Body of pancreas (tissue), 4 donors: ENCODE data around the gene SCAPER. TPM values are rescaled to one million over a fixed set of nuclear protein-coding genes. Genes with fewer than 3 reads are reported as not detected.

ENCODE experiments used
- ATAC-seq: fragments of 150-250 bp; one replicate; pipeline ENCODE4 v1.9.1; 2016
- DNase-seq, 4 donors: peaks; one replicate each; pipeline ENCODE4 v3.0.0-alpha.2; 2019
- H3K27ac ChIP-seq, 4 donors: fragments of 200-600 bp; sonication (generic); 1 replicate in 3 of 4; 2 replicates in 1 of 4; pipeline versions ENCODE4 v1.5.1 to v1.6.1; 2016 to 2019; ENCODE audit warnings: mild to moderate bottlenecking in 1 of 4, mixed read lengths in 1 of 4, moderate library complexity in 1 of 4
- H3K27me3 ChIP-seq, 2 donors: fragments of 200-600 bp; sonication (generic); one replicate each; pipeline ENCODE4 v1.6.0; 2016; ENCODE audit warnings: mild to moderate bottlenecking in 1 of 2
- H3K36me3 ChIP-seq, 2 donors: fragments of 200-600 bp; sonication (generic); replicated peaks in 1 of 2; 2 replicates each; pipeline ENCODE4 v1.5.1; 2016; ENCODE audit warnings: low read depth in 2 of 2; ENCODE audit not compliant: insufficient read depth in 1 of 2
- H3K4me1 ChIP-seq: fragments of 200-600 bp; sonication (generic); one replicate; pipeline ENCODE4 v1.6.0; 2016
- H3K4me3 ChIP-seq, 2 donors: fragments of 200-600 bp; sonication (generic); 1 replicate in 1 of 2; 2 replicates in 1 of 2; pipeline ENCODE4 v1.5.1; 2016 to 2019
- H3K9me3 ChIP-seq, 3 donors: fragments of 200-600 bp; sonication (generic); 1 replicate in 2 of 3; 2 replicates in 1 of 3; pipeline ENCODE4 v1.5.1; 2016
- POLR2A ChIP-seq, 3 donors: fragments of 450-650 bp; IDR thresholded peaks; one replicate each; pipeline ENCODE4 v1.6.1; 2016; ENCODE audit warnings: antibody characterized with exemption in 3 of 3, mild to moderate bottlenecking in 2 of 3
- WGBS, 2 donors: methylation state at CpG; one replicate each; pipeline ENCODE4 v1.1.5; 2017; 5-methylcytosine and 5-hydroxymethylcytosine counted together
- intact Hi-C: fragments of 100-400 bp; cut with DNase I; formaldehyde crosslinking; loops from one replicate; pipeline ENCODE4 v1.15.1; 2023
- total RNA-seq, 2 donors: library from RNA; depleted of rRNA; stranded (reverse); fragments of >200 nt; gene quantifications; one replicate each; pipeline ENCODE4 v1.1.0, GENCODE V29; 2016
- TF ChIP-seq, protein P1 (sequence below), 7 experiments: fragments of 450-650 bp in 4 of 7; fragments of 200-600 bp in 3 of 7; sonication (generic) in 3 of 7; IDR thresholded peaks; one replicate each; pipeline ENCODE4 v1.5.1; 2016 to 2019; ENCODE audit warnings: antibody characterized with exemption in 7 of 7

The SCAPER gene
- total RNA-seq, 2 donors from 2014 or later = 22.1 to 46.2 TPM

GRCh38 chr15:76377751-76378150, 527.4 kb downstream of the SCAPER start:
- no peak overlapping the region for H3K4me3 ChIP-seq
- TF ChIP-seq POLR2A (IDR thresholded peaks at IDR 0.05) = no peak
- TF ChIP-seq, protein P1, sequence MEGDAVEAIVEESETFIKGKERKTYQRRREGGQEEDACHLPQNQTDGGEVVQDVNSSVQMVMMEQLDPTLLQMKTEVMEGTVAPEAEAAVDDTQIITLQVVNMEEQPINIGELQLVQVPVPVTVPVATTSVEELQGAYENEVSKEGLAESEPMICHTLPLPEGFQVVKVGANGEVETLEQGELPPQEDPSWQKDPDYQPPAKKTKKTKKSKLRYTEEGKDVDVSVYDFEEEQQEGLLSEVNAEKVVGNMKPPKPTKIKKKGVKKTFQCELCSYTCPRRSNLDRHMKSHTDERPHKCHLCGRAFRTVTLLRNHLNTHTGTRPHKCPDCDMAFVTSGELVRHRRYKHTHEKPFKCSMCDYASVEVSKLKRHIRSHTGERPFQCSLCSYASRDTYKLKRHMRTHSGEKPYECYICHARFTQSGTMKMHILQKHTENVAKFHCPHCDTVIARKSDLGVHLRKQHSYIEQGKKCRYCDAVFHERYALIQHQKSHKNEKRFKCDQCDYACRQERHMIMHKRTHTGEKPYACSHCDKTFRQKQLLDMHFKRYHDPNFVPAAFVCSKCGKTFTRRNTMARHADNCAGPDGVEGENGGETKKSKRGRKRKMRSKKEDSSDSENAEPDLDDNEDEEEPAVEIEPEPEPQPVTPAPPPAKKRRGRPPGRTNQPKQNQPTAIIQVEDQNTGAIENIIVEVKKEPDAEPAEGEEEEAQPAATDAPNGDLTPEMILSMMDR (IDR thresholded peaks at IDR 0.05) = no peak
- intact Hi-C loops = no loop called here
- no peak overlapping the region for H3K27ac ChIP-seq
- DNase-seq (no peak), ATAC-seq (no peak)
- no peaks in the 10 kb centered on the region for H3K36me3 ChIP-seq
- H3K27me3 ChIP-seq = no peaks in the 10 kb centered on the region
- no peaks in the 10 kb centered on the region for H3K4me1 ChIP-seq
- H3K9me3 ChIP-seq = no peaks in the 10 kb centered on the region

DNA sequence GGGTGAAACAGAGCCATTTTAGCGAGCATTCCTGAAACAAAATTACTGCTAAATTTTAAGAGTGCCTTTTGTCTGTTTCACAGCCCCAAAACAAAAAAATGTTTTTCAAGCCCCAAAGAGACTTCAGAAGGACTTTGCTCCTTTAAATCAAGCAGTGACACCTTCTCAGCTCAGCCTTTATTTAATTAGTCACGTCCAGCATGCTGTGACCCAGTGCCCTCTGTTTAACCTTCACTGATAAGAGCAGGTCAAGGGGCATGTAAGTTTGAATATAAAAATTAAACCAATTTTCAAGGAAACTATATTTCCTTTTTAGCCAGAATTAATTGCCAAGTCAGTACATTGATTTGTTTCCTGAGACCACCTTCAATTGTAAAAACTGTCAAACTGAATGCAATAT, 527.9 kb downstream of the SCAPER start:
- ATAC-seq (no peak), DNase-seq (no peak)
- H3K4me1 ChIP-seq = no peaks in the 10 kb centered on the region
- TF ChIP-seq, protein P1 (IDR thresholded peaks at IDR 0.05) = no peak
- no peak for TF ChIP-seq POLR2A (IDR thresholded peaks at IDR 0.05)
- no peaks in the 10 kb centered on the region for H3K36me3 ChIP-seq
- no peak overlapping the region for H3K4me3 ChIP-seq
- no peaks in the 10 kb centered on the region for H3K27me3 ChIP-seq
- intact Hi-C loops = no loop called here
- 52 to 60% methylated on average over 2 of the region's 2 CpGs for WGBS, 2 donors
- H3K9me3 ChIP-seq = no peaks in the 10 kb centered on the region
- H3K27ac ChIP-seq = no peak overlapping the region

DNA sequence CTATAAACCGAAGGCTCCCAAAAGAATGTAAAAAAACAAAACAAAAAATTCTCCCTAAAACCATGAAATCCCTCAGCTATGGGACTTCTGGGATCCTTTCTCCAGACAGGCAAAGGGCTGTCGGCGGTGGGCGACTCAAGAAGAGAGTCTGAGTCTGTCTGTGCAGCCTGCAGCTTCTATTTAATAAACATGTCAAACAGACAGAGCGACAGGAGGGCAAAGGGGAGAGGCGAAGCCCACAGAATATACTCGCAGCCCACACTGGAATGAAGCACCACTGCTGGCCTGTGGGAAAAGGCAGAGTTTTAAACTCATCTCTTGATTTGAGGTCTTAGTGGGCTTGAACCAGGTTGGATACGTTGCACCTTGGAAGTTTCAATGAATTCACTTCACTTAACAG, 528.3 kb downstream of the SCAPER start:
- Histone ChIP-seq H3K4me3 (no peak overlapping the region), H3K4me1 (no peaks in the 10 kb centered on the region), H3K9me3 (no peaks in the 10 kb centered on the region), H3K27me3 (no peaks in the 10 kb centered on the region), H3K27ac (no peak overlapping the region), H3K36me3 (no peaks in the 10 kb centered on the region)
- TF ChIP-seq POLR2A (IDR thresholded peaks at IDR 0.05) = no peak
- TF ChIP-seq, protein P1 (IDR thresholded peaks at IDR 0.05) = no peak
- ATAC-seq = no peak
- WGBS, 2 donors = 90 to 92% methylated on average over 8 of the region's 8 CpGs
- DNase-seq = no peak
- intact Hi-C loops = no loop called here

GRCh38 chr15:76376029-76376428, 529.1 kb downstream of the SCAPER start:
- H3K4me1 ChIP-seq = no peaks in the 10 kb centered on the region
- no peak overlapping the region for H3K27ac ChIP-seq
- no peak overlapping the region for H3K4me3 ChIP-seq
- TF ChIP-seq, protein P1 (IDR thresholded peaks at IDR 0.05) = no peak
- no peak for TF ChIP-seq POLR2A (IDR thresholded peaks at IDR 0.05)
- DNase-seq (no peak), ATAC-seq (no peak)
- no peaks in the 10 kb centered on the region for H3K36me3 ChIP-seq
- H3K27me3 ChIP-seq = no peaks in the 10 kb centered on the region
- intact Hi-C loops = no loop called here
- H3K9me3 ChIP-seq = no peaks in the 10 kb centered on the region
- WGBS, 2 donors = 97 to 100% methylated on average over 1 to 3 of the region's 3 CpGs

GRCh38 chr15:76368122-76368621, 537.0 kb downstream of the SCAPER start:
- intact Hi-C loops = no loop called here
- no peak overlapping the region for H3K4me3 ChIP-seq
- H3K36me3 ChIP-seq = no peaks in the 10 kb centered on the region
- H3K27ac ChIP-seq = no peak overlapping the region
- 68 to 77% methylated on average over 11 of the region's 11 CpGs for WGBS, 2 donors
- TF ChIP-seq, protein P1 (IDR thresholded peaks at IDR 0.05) = no peak
- no peak for TF ChIP-seq POLR2A (IDR thresholded peaks at IDR 0.05)
- no peak for DNase-seq
- peaks cover 6% of the 10 kb centered on the region for H3K4me1 ChIP-seq
- H3K27me3 ChIP-seq = no peaks in the 10 kb centered on the region
- no peaks in the 10 kb centered on the region for H3K9me3 ChIP-seq
- ATAC-seq = no peak
